Renal cortex interstitium (tissue), 3 donors: Measurements from ENCODE around the gene NAT10. TPM values are rescaled to one million over a fixed set of nuclear protein-coding genes. Genes with fewer than 3 reads are reported as not detected.

Source experiments
- polyA plus RNA-seq, 3 donors: library from polyadenylated mRNA; unstranded; fragments of 120-200 nt; gene quantifications; one replicate each; pipeline ENCODE4 v1.2.1, GENCODE V29; 2013; ENCODE audit not compliant: insufficient read length in 3 of 3

NAT10 gene
- polyA plus RNA-seq, 3 donors = 52.7 to 62.8 (median 56.6) TPM

Other genes starting within 250 kb of the NAT10 start
- 10 to 100 TPM; 21.3 to 32.4 (median 31.2) TPM for gene LMO2, start 213.6 kb upstream of the NAT10 start, polyA plus RNA-seq
- 100 to 1,000 TPM; 238 to 310 (median 256) TPM for gene CAPRIN1, start 53.9 kb upstream of the NAT10 start, polyA plus RNA-seq